HG02759 (cell line): Measurements from ENCODE around the gene MAN2C1.
A peak's percentile ranks its signal among the peaks of the same experiment; 100 is the strongest.
"Not testable (repeated sequence)": the region's sequence is repeated elsewhere in the genome, so short reads cannot be mapped to it uniquely, and the experiment has no call there.

Experiments
- ATAC-seq: cut with Tn5 transposase; IDR thresholded peaks from one replicate; pipeline ENCODE4 v1.9.1; 2021; ENCODE audit warnings: mild to moderate bottlenecking, moderate library complexity; ENCODE audit not compliant: unreplicated experiment

The MAN2C1 gene

DNA sequence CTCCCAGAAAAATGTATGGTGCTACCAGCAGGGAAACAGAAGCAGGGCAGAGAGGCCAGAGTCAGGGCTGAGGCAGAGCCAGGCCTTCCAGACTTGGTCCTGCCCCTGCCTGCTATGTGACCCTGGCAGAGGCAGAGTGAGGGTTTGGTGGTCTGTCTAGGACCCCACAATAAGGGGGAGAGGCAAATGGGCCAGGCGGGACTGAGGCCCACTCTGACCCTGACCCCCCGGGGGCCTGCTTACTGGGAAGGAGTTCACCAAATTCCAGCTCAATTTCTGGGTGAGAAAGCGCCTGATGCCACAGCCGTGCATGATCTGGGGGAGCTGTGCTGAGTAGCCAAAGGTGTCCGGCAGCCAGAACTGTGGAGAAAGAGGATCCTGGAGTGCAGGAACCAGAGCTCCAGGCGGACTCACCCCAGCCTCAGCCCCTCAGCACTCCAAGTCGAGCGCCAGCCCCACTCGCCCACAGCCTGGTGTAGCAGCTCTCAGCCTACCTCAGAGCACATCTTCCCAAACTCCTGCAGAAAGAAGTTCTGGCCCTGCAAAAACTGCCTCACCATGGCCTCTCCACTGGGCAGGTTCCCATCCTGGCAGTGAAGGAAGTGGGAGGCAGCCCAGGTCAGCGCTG lies 6.9 kb downstream of the MAN2C1 start:
- ATAC-seq = no peak

DNA sequence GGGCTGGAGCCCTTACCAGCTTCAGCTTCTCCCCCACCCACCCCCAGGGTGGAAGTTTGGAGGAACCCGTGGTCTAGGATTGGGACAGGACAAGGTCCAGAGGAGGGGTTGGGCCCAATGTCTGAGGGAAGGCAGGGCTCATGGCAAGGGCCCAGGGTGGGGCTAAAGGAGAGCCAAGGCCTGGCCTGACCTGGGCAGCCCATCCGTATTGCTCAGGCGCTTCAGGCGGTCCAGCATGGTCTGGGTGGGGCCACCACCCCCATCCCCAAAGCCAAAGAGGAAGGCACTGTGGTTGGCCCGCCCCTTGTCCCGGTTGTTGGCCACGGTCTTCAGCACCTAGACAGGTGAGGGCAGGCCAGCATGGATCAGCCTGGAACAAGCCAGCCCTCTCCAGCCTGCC lies 7.6 kb downstream of the MAN2C1 start:
- ATAC-seq = no peak

DNA sequence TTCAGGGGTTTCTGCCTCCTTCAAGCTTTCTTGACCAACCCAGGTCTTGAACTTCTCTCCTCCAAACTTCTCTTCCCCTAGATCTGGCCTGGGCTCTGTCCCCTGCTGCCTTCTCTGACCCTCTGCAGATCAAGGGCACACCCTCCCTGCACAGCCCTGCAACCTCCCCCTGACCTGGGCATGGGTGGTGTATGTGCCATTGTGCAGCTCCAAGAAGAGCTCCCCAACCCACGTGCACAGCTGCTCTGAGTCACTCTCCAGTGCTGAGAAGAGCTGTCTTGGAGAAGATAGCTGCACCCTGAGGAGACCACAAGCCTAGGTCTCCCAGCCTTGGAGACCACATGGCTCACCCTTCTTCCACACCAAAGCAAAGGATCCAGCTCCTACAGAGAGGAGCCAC lies 8.0 kb downstream of the MAN2C1 start:
- ATAC-seq = no peak

DNA sequence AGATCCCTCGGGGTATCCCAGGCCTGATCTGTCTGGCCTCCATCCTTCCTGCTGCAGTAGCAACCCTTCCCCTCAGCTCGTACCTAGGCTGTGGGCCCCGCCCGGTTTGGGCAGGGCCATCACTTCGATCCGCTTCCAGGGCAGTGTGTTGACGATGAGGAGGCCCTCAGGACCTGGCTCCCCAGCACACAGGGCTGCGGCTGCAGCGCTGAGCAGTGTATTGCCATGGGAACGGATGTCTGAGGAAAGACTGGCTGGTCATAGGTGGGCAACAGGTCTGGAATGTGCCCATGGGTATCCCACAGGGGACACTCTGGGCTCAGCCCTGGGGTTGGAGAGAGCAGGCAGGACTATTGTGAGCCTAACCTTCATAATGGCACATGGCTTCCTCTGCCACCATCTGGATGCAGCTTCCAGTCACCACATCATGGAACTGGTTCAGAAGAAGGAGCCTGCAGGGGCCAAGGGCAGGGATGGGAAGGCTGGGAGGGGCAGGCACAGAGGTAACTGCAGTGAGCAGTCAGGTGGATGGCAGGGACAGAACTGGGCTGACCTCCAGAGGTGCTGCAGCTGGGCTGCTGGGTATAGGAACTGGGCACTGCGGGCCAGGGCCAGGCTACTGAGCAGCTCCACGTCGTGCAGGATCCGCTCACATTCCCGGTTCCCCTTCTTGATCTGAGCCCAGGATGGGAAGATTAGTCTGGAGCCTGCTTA lies 8.7 kb downstream of the MAN2C1 start:
- no peak for ATAC-seq

DNA sequence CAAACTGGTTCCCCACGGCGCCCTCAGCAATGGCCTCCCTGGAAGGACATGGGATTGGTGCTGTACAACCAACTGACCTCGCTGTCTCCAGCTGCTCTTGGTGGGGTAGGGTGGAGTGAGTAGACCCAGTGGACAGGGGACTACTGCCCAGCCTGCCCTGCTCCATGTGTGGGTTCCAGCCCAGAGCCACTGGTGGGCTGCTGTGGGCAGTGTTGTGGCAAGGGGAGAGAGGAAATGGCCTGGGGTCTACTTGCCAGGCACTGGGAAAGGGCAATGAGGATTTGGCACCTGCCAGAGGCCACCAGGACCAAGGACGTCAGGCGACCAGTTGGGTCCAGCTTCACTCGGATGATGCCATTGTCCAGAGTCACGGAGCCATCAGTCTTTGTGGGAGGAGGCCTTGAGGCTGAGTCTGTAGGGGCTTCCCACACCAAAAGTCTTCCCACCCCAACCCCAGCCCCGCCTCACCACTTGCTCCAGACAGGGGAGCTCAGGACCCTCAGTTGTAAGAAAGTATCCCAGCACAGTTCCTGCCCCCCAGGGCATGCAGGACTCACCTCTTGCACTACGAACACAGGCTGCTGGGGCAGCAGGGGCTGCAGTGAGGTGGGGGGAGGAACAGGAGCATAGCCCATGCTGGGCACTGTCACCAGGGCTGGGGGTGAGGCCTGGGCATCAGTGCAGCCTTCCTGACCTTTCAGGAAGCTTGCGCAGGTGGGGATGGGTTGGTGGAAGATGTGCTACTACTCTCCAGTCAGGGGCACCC lies 9.5 kb downstream of the MAN2C1 start:
- no peak for ATAC-seq

DNA sequence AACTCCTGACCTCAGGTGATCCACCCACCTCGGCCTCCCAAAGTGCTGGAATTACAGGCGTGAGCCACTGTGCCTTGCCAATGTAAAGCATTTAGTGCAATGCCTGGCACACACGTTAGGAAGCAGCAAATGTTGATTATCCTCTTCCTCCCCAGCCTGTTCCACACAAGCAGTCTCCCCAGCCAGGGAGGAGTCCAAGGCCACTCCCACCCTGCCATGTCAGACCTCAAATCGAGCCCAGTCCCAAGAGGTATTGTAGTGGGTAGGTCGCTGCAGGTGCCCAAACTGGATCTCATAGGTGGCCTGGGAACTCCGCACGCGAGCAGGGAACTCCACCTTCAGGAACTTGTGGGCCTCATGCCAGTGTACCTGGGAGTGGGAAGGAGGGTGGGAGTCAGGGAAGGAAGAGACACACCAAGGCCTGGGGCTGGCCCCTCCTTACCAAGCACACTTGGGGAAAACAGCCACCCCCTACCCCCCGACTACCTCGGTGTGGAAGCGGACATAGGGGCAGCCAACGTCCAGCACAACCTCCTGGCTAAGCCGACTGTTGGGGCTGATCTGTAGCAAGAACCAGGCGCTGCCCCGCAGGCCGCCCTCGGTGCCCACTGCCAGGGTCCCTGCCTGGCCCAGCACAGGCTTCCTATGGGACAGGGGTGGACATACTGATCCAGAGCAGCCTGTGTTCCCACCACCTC lies 10.3 kb downstream of the MAN2C1 start:
- ATAC-seq = no peak

DNA sequence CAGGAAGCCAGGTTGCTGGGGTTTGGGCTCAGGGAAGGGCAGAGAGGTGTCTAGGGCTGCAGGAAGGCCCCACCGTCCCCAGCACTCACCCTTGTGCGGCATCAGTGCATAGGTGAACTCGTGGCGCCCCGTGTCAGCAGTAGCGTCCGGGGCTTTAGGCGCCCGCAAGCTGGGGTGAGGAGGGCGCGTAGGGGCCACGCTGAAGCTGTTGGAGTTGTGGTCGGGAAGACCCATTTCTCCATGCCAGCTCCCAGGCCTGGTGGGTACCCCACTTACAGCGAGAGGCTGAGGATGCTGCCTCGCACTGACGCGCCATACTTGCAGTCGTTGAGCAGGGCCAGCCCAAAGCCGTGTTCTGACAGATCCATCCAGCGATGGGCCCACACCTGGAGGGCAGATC lies 11.9 kb downstream of the MAN2C1 start:
- ATAC-seq = no peak

DNA sequence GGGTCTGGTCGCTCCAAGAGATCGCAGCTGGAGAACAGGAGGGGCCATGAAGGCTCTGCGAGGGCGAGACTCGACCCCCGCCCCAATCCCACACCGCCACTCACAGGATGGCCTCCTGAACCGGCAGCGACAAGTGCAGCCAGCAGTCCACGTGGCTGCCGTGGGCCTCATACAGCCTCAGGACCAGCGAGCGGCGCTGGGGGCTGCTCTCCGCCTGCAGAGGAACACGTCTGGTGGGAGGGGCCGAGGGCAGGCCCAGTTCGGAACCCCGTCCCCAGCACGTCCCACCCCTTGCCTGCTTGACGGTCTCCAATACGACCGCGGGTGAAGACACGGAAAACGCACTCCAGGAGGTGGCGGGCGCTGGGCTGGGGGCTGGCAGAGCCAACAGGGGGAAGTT lies 12.4 kb downstream of the MAN2C1 start:
- ATAC-seq = no peak

DNA sequence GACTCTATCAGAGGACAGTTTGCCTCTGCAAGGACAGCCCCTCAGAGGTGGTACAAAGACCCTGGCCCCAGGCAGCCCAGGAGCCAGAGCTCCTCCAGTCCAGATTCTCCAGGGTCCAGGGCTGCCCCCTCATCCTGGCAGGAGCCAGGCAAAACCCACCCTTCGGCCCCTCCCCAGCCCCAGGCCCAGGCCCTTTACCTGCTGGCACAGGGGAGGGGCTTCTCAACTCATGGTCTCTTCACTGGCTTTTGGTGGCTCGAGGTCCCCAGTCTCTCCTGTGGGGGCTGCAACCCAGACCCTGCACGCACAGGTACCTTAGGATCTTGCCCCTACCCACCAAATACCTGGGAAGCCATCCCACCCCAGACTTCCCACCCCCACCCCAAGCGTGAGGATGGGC lies 13.0 kb downstream of the MAN2C1 start:
- no peak for ATAC-seq

DNA sequence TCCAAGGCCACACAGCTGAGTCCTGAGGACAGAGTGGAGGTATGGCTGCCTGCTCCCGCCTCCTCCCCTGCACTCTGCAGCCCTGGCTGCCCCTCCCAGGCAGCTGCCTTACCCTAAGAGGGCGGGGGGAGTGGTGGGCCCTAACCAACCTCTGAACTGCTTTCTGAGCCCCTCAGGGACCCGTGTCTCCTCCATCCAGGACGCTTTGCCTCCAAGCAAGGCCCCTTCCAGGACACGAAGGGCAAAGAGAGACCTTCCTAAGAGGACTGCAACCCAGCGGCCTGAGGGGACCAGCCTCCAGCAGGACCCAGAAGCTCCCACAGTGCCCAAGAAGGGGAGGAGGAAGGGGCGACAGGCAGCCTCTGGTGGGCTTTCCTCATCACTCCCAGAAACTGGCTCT lies 14.0 kb downstream of the MAN2C1 start:
- ATAC-seq = no peak

DNA sequence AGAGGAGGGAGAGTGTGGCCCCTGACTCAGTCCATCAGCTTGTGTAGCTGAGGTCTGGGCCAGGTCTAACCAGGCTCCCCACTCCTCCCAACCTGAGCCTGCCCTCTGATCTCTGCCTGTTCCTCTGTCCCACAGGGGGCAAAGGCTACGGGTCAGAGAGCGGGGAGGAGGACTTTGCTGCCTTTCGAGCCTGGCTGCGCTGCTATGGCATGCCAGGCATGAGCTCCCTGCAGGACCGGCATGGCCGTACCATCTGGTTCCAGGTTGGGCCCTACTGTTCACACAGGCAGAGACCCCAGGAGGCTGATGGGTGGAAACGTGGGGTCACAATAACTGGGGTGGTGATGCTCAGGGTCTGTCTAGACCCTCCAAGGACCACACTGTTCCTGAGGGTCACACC lies 14.8 kb downstream of the MAN2C1 start:
- ATAC-seq = no peak

DNA sequence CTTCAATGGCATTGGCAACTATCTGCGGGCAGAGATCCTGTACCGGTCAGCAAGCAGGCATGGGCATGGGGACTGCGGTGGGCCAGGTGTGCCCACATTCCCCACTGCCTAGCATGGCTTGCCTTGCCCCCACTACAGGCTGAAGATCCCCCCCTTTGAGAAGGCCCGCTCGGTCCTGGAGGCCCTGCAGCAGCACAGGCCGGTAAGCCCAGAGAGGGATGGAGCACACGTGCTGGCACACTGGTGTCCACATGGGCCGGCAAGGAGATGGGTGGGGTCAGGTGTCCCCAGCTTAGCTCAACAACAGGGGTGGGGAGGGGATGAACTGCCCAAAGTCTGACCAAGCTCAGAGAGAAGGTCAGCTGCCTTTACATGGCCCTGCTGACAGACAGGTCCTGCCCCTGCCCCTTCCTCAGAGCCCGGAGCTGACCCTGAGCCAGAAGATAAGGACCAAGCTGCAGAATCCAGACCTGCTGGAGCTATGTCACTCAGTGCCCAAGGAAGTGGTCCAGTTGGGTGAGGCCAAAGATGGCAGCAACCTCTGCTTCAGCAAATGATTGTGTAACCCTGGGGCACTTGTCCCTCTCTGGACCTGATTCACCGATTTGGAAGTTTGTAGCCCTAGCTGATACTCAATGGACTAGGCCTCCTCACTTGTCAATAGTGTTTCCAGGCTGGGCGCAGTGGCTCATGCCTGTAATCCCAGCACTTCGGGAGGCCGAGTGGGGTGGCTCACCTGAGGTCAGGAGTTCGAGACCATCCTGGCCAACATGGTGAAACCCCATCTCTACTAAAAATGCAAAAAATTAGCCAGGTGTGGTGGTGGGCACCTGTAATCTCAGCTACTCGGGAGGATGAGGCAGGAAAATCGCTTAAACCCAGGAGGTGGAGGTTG lies 16.0 kb downstream of the MAN2C1 start:
- ATAC-seq = no peak

DNA sequence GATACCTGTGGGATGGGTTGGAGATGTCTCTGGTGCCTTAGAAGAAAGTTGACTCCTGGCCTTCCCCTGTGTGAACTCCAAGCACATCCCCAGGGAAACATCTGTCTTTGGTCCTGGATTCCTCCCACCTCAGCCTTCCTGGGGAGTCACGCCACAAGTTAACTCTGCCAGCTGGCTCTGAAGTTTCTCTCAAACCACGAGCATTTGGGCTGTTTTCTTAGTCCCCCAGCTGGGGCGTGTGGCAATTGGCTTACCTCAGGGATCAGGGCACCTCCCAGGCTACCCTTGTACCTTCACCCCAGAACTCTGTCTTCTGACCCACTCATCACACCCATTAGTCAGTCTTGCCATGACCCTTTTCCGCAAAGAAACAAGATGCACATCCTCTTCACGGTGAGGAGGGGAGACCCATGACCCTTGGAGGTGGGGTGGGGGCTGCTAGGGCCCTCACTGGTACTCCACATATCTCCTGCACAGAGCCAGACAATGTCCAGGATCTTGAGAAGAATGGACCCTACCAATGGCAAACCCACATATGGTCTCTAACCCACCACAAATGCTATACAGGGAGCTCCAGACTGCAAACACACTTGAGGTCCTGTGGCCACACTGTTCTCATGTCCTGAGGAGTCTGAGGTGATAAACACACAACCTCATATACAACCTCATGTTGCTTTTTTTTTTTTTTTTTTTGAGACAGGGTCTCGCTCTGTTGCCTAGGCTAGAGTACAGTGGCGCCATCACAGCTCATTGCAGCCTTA lies 17.6 kb downstream of the MAN2C1 start:
- ATAC-seq = no peak

DNA sequence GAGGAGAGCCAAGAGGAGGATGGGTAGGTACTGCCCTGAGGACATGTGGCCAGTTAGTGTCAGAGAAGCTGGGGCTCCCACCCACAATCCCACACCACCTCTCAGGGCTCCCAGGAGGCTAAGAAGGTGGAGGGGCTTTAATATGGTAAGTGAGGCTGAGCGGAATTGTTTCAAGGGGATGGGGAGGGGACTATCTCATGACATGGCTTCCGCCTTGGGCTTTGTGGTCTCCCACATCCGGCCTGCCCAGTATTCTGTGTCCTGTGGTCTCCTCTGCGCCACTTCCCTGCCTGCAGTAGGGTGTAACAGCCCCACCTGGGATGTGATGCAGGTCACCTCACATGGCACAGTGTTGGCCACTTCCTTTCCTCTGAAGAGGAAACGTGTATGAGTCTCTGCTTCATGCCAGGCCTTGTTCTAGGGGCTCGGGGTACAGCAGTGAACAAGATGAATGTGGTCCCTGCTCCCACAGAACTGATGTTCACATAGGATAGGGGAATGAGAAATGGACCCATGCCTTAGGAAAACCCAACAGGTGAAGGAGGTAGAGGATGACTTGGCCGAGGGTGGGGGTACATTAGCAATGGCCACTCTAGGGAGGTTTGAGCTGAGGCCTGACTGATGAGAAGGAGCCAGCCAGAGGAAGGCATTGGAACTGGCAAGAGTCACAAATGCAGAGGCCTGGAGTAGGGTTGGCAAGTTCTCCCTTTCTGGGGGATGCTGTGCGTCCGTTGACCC lies 18.4 kb downstream of the MAN2C1 start:
- ATAC-seq = peak; percentile 51

DNA sequence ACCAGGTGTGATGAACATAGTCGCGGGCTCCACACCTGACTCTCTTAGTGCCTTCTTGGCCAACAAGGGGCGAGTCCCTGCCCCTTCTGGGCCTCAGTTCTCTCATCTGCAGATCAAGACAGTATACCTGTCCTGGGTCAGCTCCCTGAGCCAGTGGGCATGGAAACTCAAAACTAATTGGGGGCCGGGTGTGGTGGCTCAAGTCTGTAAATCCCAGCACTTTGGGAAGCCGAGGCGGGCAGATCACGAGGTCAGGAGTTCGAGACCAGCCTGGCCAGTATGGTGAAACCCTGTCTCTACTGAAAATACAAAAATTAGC lies 19.1 kb downstream of the MAN2C1 start:
- ATAC-seq = not testable (repeated sequence)

DNA sequence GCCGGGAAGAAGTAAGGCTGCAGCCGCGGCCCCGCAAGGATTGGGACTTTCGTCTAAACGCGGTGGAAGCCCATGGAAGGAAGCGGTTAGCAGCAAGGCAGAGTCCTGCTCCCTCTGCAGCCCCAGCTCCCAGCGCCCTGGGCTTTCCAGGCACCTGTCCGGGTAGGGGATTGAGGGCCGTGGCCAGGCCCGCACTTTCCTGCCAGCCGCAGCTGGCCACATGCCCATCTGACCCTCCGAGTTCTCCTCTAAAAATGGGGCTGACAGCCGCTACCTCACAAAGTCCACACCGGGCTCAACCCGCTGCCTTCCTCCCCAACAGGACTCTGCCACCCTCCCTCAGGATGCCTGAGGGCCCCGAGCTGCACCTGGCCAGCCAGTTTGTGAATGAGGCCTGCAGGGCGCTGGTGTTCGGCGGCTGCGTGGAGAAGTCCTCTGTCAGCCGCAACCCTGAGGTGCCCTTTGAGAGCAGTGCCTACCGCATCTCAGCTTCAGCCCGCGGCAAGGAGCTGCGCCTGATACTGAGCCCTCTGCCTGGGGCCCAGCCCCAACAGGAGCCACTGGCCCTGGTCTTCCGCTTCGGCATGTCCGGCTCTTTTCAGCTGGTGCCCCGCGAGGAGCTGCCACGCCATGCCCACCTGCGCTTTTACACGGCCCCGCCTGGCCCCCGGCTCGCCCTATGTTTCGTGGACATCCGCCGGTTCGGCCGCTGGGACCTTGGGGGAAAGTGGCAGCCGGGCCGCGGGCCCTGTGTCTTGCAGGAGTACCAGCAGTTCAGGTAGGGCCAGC lies 19.7 kb downstream of the MAN2C1 start:
- ATAC-seq = no peak

DNA sequence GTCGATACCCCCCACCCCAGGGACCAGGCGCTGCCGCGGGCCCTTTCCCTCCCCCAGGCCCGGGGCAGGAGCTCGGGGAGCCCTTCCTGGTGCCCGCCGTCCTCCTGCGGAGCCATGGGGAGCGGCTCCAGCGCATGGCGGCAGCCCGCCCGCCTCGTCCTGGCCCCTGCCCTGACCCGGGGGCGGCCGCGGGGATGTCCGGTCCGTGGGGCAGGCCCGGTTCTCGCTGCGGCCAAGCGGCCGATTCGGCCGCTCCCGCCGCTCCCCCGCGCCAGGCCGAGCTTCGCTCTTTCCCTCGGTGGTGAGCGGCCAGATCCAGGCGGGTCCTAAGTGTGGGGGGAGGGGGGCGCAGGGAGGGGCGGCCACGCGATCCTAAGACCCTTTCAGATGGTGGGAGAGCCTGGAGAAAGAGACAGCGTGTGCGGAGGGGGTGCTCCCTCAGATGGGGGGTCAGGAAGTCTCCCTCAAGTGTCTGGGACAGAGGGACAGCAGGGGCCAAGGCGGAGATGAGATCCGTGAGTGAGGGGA lies 20.3 kb downstream of the MAN2C1 start:
- ATAC-seq = no peak
